Testis (tissue), 3 donors: Measurements from ENCODE around the gene NELL2. TPM values are rescaled to one million over a fixed set of nuclear protein-coding genes. Genes with fewer than 3 reads are reported as not detected.

Source experiments
- DNase-seq: peaks from one replicate; pipeline ENCODE4 v3.0.0-alpha.2; 2019
- H3K27ac ChIP-seq, 2 donors: fragments of 200-600 bp; sonication (generic); one replicate each; pipeline ENCODE4 v1.5.1; 2019
- H3K27me3 ChIP-seq: fragments of 200-600 bp; sonication (generic); one replicate; pipeline ENCODE4 v1.5.1; 2019
- H3K36me3 ChIP-seq: fragments of 200-600 bp; sonication (generic); one replicate; pipeline ENCODE4 v1.5.1; 2017; ENCODE audit warnings: low read depth; ENCODE audit errors: missing control alignments
- H3K4me1 ChIP-seq: fragments of 200-600 bp; sonication (generic); one replicate; pipeline ENCODE4 v1.5.1; 2019
- H3K4me3 ChIP-seq, 2 donors: fragments of 200-600 bp; sonication (generic); one replicate each; pipeline ENCODE4 v1.5.1; 2017 to 2019
- H3K9me3 ChIP-seq: fragments of 200-600 bp; sonication (generic); one replicate; pipeline ENCODE4 v1.5.1; 2017
- POLR2A ChIP-seq: fragments of 450-650 bp; IDR thresholded peaks from one replicate; pipeline ENCODE4 v1.6.1; 2017; ENCODE audit warnings: antibody characterized with exemption, mild to moderate bottlenecking, moderate library complexity
- WGBS, 2 donors: methylation state at CpG; one replicate each; pipeline ENCODE4 v1.1.5; 2018; 5-methylcytosine and 5-hydroxymethylcytosine counted together
- intact Hi-C: fragments of 100-400 bp; cut with DNase I; formaldehyde crosslinking; loops from one replicate; pipeline ENCODE4 v1.15.1; 2023; ENCODE audit warnings: low total_unique reads
- polyA plus RNA-seq: library from polyadenylated mRNA; stranded (reverse); fragments of 350-450 nt; fragmentation: Illumina TruSeq; extraction: RNeasy Lipid Tissue Mini Kit (QIAGEN cat#74804); gene quantifications from one replicate; pipeline ENCODE4 v1.2.3, GENCODE V29; 2014; ENCODE audit warnings: low read depth, low replicate concordance; ENCODE audit not compliant: insufficient read depth
- total RNA-seq, 2 donors: library from RNA; depleted of rRNA; stranded (reverse); fragments of >200 nt; gene quantifications; one replicate each; pipeline ENCODE4 v1.2.3, GENCODE V29; 2016
- TF ChIP-seq, protein P1 (sequence below), 3 experiments: fragments of 450-650 bp in 2 of 3; fragments of 200-600 bp in 1 of 3; sonication (generic) in 1 of 3; IDR thresholded peaks; one replicate each; pipeline ENCODE4 v1.5.1; 2016 to 2019; ENCODE audit warnings: antibody characterized with exemption in 3 of 3, mild to moderate bottlenecking in 2 of 3, moderate library complexity in 1 of 3

Gene NELL2
- total and polyA plus RNA-seq, 3 donors from 2014 or later = 4.2 to 10.6 (median 9.0) TPM

DNA sequence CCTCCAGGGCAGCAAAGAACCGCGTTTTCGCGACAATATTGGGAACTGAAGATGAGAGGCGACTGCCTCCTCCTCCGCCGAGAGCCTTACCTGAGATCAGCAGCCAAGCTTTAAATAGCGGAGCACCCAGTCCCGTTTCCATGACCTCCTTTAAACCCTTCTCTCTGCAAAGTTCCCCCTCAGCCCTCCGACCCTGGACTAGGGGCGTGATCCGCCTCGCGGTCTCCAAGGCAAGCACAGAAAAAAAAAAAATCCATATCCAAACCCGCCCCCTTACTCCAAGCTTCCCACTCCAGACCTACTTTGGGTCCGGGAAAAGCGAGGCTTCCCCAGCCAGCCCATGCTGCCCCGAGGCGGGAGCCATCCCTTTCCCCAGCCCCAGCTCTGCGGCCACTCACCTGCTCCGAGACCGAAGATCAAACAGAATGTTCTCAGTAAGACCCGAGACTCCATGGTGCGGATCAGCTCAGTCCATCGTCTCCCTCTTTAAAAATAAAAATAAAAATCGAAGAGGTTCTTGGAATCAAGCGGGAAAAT, 630 bp downstream of the NELL2 start:
- Histone ChIP-seq H3K27ac (no peak overlapping the region), H3K4me1 (no peaks in the 10 kb centered on the region), H3K9me3 (no peaks in the 10 kb centered on the region), H3K4me3 (peak overlapping the region; percentile 47 to 67), H3K27me3 (no peaks in the 10 kb centered on the region), H3K36me3 (no peaks in the 10 kb centered on the region)
- TF ChIP-seq POLR2A = no peak
- TF ChIP-seq, protein P1, sequence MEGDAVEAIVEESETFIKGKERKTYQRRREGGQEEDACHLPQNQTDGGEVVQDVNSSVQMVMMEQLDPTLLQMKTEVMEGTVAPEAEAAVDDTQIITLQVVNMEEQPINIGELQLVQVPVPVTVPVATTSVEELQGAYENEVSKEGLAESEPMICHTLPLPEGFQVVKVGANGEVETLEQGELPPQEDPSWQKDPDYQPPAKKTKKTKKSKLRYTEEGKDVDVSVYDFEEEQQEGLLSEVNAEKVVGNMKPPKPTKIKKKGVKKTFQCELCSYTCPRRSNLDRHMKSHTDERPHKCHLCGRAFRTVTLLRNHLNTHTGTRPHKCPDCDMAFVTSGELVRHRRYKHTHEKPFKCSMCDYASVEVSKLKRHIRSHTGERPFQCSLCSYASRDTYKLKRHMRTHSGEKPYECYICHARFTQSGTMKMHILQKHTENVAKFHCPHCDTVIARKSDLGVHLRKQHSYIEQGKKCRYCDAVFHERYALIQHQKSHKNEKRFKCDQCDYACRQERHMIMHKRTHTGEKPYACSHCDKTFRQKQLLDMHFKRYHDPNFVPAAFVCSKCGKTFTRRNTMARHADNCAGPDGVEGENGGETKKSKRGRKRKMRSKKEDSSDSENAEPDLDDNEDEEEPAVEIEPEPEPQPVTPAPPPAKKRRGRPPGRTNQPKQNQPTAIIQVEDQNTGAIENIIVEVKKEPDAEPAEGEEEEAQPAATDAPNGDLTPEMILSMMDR (IDR thresholded peaks at IDR 0.05) = no peak
- intact Hi-C loops = no loop called here
- no peak for DNase-seq
- 0% methylated on average over 26 to 27 of the region's 27 CpGs for WGBS, 2 donors

DNA sequence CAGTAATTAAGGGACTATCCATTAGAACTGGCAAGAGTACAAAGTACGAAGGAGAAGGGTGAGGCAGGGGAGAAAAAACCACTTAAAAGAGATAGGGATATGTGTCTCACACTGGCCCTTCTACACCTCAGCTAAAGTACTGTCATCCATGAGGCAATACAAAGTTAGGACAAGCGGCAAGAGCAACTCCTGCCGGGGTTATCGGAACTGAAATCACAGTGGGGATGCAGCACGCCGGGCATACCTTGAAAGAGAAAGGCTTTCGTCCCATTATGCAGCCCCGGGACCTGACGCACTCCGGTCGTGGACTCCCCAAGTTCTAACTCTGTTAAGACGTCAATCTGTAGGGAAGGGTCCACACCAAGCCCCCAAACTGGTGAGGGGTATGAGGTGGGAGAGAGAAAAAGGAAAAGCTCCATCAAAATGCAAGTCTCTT, 1.1 kb downstream of the NELL2 start:
- H3K27ac ChIP-seq = no peak overlapping the region
- no peaks in the 10 kb centered on the region for H3K27me3 ChIP-seq
- intact Hi-C loops = no loop called here
- H3K36me3 ChIP-seq = no peaks in the 10 kb centered on the region
- H3K4me3 ChIP-seq = peak overlapping the region; percentile 7 to 67
- H3K9me3 ChIP-seq = no peaks in the 10 kb centered on the region
- no peak for DNase-seq
- no peaks in the 10 kb centered on the region for H3K4me1 ChIP-seq
- TF ChIP-seq, protein P1 (IDR thresholded peaks at IDR 0.05) = no peak
- TF ChIP-seq POLR2A = no peak
- WGBS, 2 donors = 3 to 4% methylated on average over 7 to 12 of the region's 12 CpGs

DNA sequence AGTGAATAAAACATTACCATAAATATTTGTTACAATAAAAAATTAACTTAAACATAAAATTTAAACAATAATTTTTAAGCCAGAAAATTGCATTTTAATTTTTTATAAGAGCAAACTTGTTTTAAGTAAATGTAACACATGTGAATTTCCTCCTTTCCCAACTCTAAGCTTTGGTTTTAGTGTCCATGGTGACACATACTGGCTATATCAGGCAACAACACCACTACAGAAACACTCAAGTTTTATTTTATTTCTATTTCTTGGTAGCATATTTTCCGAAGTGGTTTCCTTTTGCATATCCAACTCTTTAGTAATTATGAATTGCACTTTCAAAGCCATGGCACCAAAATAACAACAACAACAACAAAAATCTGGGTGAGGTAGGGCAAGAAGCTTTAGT, 2.2 kb downstream of the NELL2 start:
- no peak overlapping the region for H3K4me3 ChIP-seq
- no peak for DNase-seq
- TF ChIP-seq POLR2A = no peak
- TF ChIP-seq, protein P1 (IDR thresholded peaks at IDR 0.05) = no peak
- no peaks in the 10 kb centered on the region for H3K27me3 ChIP-seq
- intact Hi-C loops = no loop called here
- H3K4me1 ChIP-seq = no peaks in the 10 kb centered on the region
- no peaks in the 10 kb centered on the region for H3K9me3 ChIP-seq
- WGBS, 2 donors = 14 to 20% methylated on average over 1 of the region's 1 CpG
- no peak overlapping the region for H3K27ac ChIP-seq
- H3K36me3 ChIP-seq = no peaks in the 10 kb centered on the region

DNA sequence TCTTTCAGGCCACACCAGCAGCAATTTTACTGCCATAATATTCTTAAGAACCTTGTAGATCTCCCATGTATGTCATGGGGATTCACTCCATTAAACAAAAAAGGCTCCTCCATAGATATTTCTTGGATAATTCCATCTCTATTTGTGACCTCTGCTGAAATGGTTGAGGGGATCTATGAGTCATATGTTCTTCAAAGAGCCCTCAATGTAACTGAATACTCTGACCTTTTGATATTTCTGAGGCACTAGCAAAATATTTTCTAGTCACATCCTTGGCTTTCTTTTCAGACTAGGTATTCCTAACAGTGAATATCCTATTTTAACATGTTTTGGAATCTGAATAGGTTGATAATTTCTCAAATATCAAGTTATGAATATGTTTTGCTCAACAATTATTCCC, 6.6 kb downstream of the NELL2 start:
- intact Hi-C loops = no loop called here
- Histone ChIP-seq H3K4me1 (no peaks in the 10 kb centered on the region), H3K9me3 (no peaks in the 10 kb centered on the region), H3K27me3 (no peaks in the 10 kb centered on the region), H3K4me3 (no peak overlapping the region), H3K27ac (no peak overlapping the region), H3K36me3 (no peaks in the 10 kb centered on the region)
- no peak for DNase-seq
- TF ChIP-seq, protein P1 (IDR thresholded peaks at IDR 0.05) = no peak
- TF ChIP-seq POLR2A = no peak

DNA sequence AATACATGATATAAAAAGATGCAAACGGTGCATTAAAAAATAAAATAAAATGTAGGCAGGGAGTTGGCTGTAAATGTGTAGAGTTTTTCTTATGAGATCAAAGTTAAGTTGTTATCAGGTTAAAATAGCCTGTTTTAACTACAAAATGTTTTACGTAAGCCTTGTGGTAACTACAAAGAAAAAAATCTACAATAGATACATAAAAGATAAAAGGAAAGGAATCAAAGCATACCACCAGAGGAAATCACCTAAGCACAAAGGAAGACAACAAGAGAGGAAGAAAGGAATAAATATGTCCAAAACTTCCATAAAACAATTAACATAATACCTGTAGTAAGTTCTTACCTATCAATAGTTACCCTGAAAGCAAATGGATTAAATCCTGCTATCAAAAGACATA, 12.2 kb downstream of the NELL2 start:
- WGBS, 2 donors = 0 to 38% methylated on average over 2 of the region's 2 CpGs
- no peak for DNase-seq
- Histone ChIP-seq H3K4me1 (no peaks in the 10 kb centered on the region), H3K4me3 (no peak overlapping the region), H3K27ac (no peak overlapping the region), H3K27me3 (no peaks in the 10 kb centered on the region), H3K36me3 (no peaks in the 10 kb centered on the region), H3K9me3 (no peaks in the 10 kb centered on the region)
- intact Hi-C loops = no loop called here
- no peak for TF ChIP-seq POLR2A
- TF ChIP-seq, protein P1 (IDR thresholded peaks at IDR 0.05) = no peak
